ENCODE results near the gene SLC44A1.

GRCh38 chr9:105242062-105242461 is 2.4 kb upstream of the SLC44A1 start:
- no peak for TF ChIP-seq CTCF (conservative IDR thresholded peaks at IDR 0.05; ENCODE audit: low read length)
- TF ChIP-seq EZH2phosphoT487 (IDR thresholded peaks at IDR 0.05; ENCODE audit: borderline replicate concordance, low read depth, low read length) = no peak

Measured in OCI-LY7 (cell line).